GM21381 (cell line): Measurements from ENCODE around the gene RPS6KA3.

Source experiments
- ATAC-seq: cut with Tn5 transposase; IDR thresholded peaks from one replicate; pipeline ENCODE4 v1.9.1; 2021; ENCODE audit warnings: mild to moderate bottlenecking, moderate library complexity; ENCODE audit not compliant: unreplicated experiment

The RPS6KA3 gene

GRCh38 chrX:20266810-20267606 is at the start of gene RPS6KA3:
TSS of gene RPS6KA3 (minus strand) at chrX:20266909. CDS start at chrX:20266632, 277 bp downstream.
- peak; percentile 81 for ATAC-seq

GRCh38 chrX:20315140-20315539 is 48.4 kb upstream of the RPS6KA3 start:
- ATAC-seq: peak; percentile 86

- no peak for ATAC-seq
These were observed 47.2 kb upstream of the RPS6KA3 start for GRCh38 chrX:20313899-20314298.

GRCh38 chrX:20312018-20312417 is 45.3 kb upstream of the RPS6KA3 start:
- ATAC-seq: no peak

- ATAC-seq: no peak
These were observed 44.8 kb upstream of the RPS6KA3 start for GRCh38 chrX:20311505-20311904.

- ATAC-seq: no peak
These were observed 43.1 kb upstream of the RPS6KA3 start for GRCh38 chrX:20309806-20310205.

GRCh38 chrX:20306668-20307067 is 40.0 kb upstream of the RPS6KA3 start:
- ATAC-seq: no peak

- no peak for ATAC-seq
These were observed 34.1 kb upstream of the RPS6KA3 start for GRCh38 chrX:20300822-20301221.

- no peak for ATAC-seq
These were observed 28.2 kb upstream of the RPS6KA3 start for GRCh38 chrX:20294957-20295356.

GRCh38 chrX:20294284-20294683 is 27.6 kb upstream of the RPS6KA3 start:
- no peak for ATAC-seq

GRCh38 chrX:20285511-20285910 is 18.8 kb upstream of the RPS6KA3 start:
- ATAC-seq: no peak

GRCh38 chrX:20284992-20285391 is 18.3 kb upstream of the RPS6KA3 start:
- no peak for ATAC-seq

- ATAC-seq: no peak
These were observed 17.7 kb upstream of the RPS6KA3 start for GRCh38 chrX:20284444-20284843.

GRCh38 chrX:20280938-20281337 is 14.2 kb upstream of the RPS6KA3 start:
- no peak for ATAC-seq

GRCh38 chrX:20274121-20274520 is 7.4 kb upstream of the RPS6KA3 start:
- no peak for ATAC-seq

- no peak for ATAC-seq
These were observed 5.0 kb upstream of the RPS6KA3 start for GRCh38 chrX:20271730-20272129.

GRCh38 chrX:20271186-20271585 is 4.5 kb upstream of the RPS6KA3 start:
- ATAC-seq: no peak

- ATAC-seq: no peak
These were observed 3.8 kb upstream of the RPS6KA3 start for GRCh38 chrX:20270562-20270890.

GRCh38 chrX:20269848-20270561 is 3.3 kb upstream of the RPS6KA3 start:
- no peak for ATAC-seq

- no peak for ATAC-seq
These were observed 1.4 kb upstream of the RPS6KA3 start for GRCh38 chrX:20267931-20268701.

- ATAC-seq: no peak
These were observed 860 bp upstream of the RPS6KA3 start for GRCh38 chrX:20267607-20267930.
